Endothelial cell of umbilical vein (primary cell): ENCODE data around the gene FNIP2. TPM values are rescaled to one million over a fixed set of nuclear protein-coding genes. Genes with fewer than 3 reads are reported as not detected.

Source experiments
- polyA plus RNA-seq, 4 experiments: library from polyadenylated mRNA; depleted of rRNA in 3 of 4; stranded (reverse) in 3 of 4; unstranded in 1 of 4; fragments of >200 nt; gene quantifications; 2 replicates each; pipeline versions ENCODE4 v1.2.1 to v1.2.3, GENCODE V29; 2011 to 2012; ENCODE audit warnings: missing spikeins in 1 of 4
- small RNA-seq: library from RNA; depleted of rRNA; stranded (forward); fragments of <200 nt; gene quantifications from one replicate; pipeline ENCODE3, GENCODE V24; 2012; ENCODE audit warnings: low replicate concordance, low read depth; ENCODE audit not compliant: insufficient read depth, insufficient read length
- total RNA-seq: library from RNA; stranded (reverse); gene quantifications from 2 replicates; pipeline ENCODE4 v1.2.3, GENCODE V29; 2021

Gene FNIP2
- total and polyA plus RNA-seq, 2 donors (not counting 3 experiments of a cell fraction or from before 2014, with no cell fraction given), result 4.5 to 14.4 TPM

Small RNA genes within 50 kb of the gene (small RNA-seq; reads per million reads assigned to genes)
- gene RF00157 (not detected), gene RNU6-128P (not detected)

Other genes with a start within 250 kb of the FNIP2 start
- not detected in 2 replicates for gene RXFP1, start 247.1 kb upstream of the FNIP2 start, total RNA-seq
- not detected in 2 replicates for gene RXFP1, start 247.1 kb upstream of the FNIP2 start, polyA plus RNA-seq
- gene C4orf46, start 97.1 kb upstream of the FNIP2 start, total RNA-seq, result 19.3 and 19.6 TPM in 2 replicates
- gene C4orf46, start 97.1 kb upstream of the FNIP2 start, polyA plus RNA-seq, result 7.5 and 9.4 TPM in 2 replicates
- 21.8 and 22.3 TPM in 2 replicates for gene ETFDH, start 96.7 kb upstream of the FNIP2 start, total RNA-seq
- gene ETFDH, start 96.7 kb upstream of the FNIP2 start, polyA plus RNA-seq, result 16.9 and 17.3 TPM in 2 replicates
- gene PPID, start 45.6 kb upstream of the FNIP2 start, total RNA-seq, result 24.7 and 25.7 TPM in 2 replicates
- 11.1 and 11.5 TPM in 2 replicates for gene PPID, start 45.6 kb upstream of the FNIP2 start, polyA plus RNA-seq